Measurements from ENCODE around the gene FBN2. TPM values are rescaled to one million over a fixed set of nuclear protein-coding genes. Genes with fewer than 3 reads are reported as not detected.

The FBN2 gene
- total and polyA plus RNA-seq, 9 of the 15 experiments (the other 6 are each of a cell fraction or from before 2014, with no cell fraction given) = 0.01 to 0.09 TPM; not detected in 7

GRCh38 chr5:128350705-128351104, 187.3 kb downstream of the FBN2 start:
- WGBS (ENCODE audit: insufficient coverage, low coverage, missing lambda C conversion rate) = 0% methylated on average over 5 of the region's 5 CpGs
- CTCF ChIA-PET (ENCODE audit: low intra/inter-chr PET ratio) = no interaction called here
- DNase-seq (ENCODE audit: extremely low read depth in 1 of 4, low spot score in 3 of 4) = no peak
- Histone ChIP-seq H3K4me1 (replicated peaks in 1 of 2; ENCODE audit: control insufficient read depth in 2 of 2, insufficient read depth in 2 of 2, low read length in 2 of 2) (no peaks in the 10 kb centered on the region), H3K27me3 (ENCODE audit: control insufficient read depth in 2 of 2, insufficient read depth in 2 of 2, low read length in 2 of 2) (no peaks in the 10 kb centered on the region), H3K27ac (ENCODE audit: extremely low read depth, low read depth, low read length) (no peak overlapping the region), H4K20me1 (replicated peaks; ENCODE audit: control insufficient read depth, insufficient read depth, low read length) (no peaks in the 10 kb centered on the region), H3K9me1 (ENCODE audit: control insufficient read depth, insufficient read depth, low read length) (no peaks in the 10 kb centered on the region), H3K9me3 (replicated peaks; ENCODE audit: control insufficient read depth, insufficient read depth, low read depth, low read length) (no peaks in the 10 kb centered on the region), H3K9ac (ENCODE audit: insufficient read depth in 1 of 2, low read depth in 2 of 2, low read length in 2 of 2) (no peak overlapping the region), H3K36me3 (ENCODE audit: control insufficient read depth, insufficient read depth, low read length) (no peaks in the 10 kb centered on the region), H3K79me2 (ENCODE audit: control insufficient read depth, insufficient read depth, low read length) (no peaks in the 10 kb centered on the region), H2AFZ (ENCODE audit: low read depth, low read length) (no peak overlapping the region), H3K4me3 (no peak overlapping the region), H3K4me2 (ENCODE audit: insufficient read depth, low read length) (no peak overlapping the region)
- POLR2A ChIA-PET = no interaction called here
- no peak for FAIRE-seq
- intact Hi-C loops (cut with micrococcal nuclease) = no loop called here
- in situ Hi-C loops (cut with MboI) = no loop called here
- BruUV-seq (replicated peaks) = no TSS peak
- no peak for ATAC-seq
- no peak for TF ChIP-seq SP2 (IDR thresholded peaks at IDR 0.05; ENCODE audit: extremely low read depth, low read depth, low read length, poor library complexity, severe bottlenecking)
- TF ChIP-seq RERE (CRISPR knock-in tag; IDR thresholded peaks at IDR 0.05; ENCODE audit: borderline replicate concordance) = no peak
- TF ChIP-seq GABPB2 (CRISPR knock-in tag; conservative IDR thresholded peaks at IDR 0.05) = no peak
- no peak for TF ChIP-seq HNRNPK (IDR thresholded peaks at IDR 0.05; ENCODE audit: low read depth, low read length, poor library complexity, severe bottlenecking)
- no peak for TF ChIP-seq CBX8 (IDR thresholded peaks at IDR 0.05; ENCODE audit: borderline replicate concordance, extremely low read depth, low read depth, low read length, poor library complexity, severe bottlenecking)
- no peak for TF ChIP-seq ZNF41 (CRISPR knock-in tag; conservative IDR thresholded peaks at IDR 0.05)
- TF ChIP-seq HNRNPLL (IDR thresholded peaks at IDR 0.05; ENCODE audit: low read depth, low read length, poor library complexity, severe bottlenecking) = no peak
- TF ChIP-seq ZNF511 (CRISPR knock-in tag; IDR thresholded peaks at IDR 0.05) = no peak
- no peak for TF ChIP-seq CTCF (IDR thresholded peaks at IDR 0.05 in 2 of 3, conservative IDR thresholded peaks at IDR 0.05 in 1 of 3; ENCODE audit: insufficient read depth in 2 of 3, low read depth in 1 of 3, low read length in 3 of 3)
- no peak for TF ChIP-seq SLC30A9 (CRISPR knock-in tag; IDR thresholded peaks at IDR 0.05)
- no peak for TF ChIP-seq ZNF140 (CRISPR knock-in tag; IDR thresholded peaks at IDR 0.05)
- no peak for TF ChIP-seq FOXJ3 (CRISPR knock-in tag; IDR thresholded peaks at IDR 0.05)
- TF ChIP-seq BCOR (IDR thresholded peaks at IDR 0.05) = no peak
- no peak for TF ChIP-seq TRIM28 (IDR thresholded peaks at IDR 0.05)
- no peak for TF ChIP-seq THRAP3 (IDR thresholded peaks at IDR 0.05; ENCODE audit: borderline replicate concordance)
- TF ChIP-seq BRD9 (IDR thresholded peaks at IDR 0.05; ENCODE audit: low read depth, partially characterized antibody) = no peak
